CD14-positive monocyte (primary cell): Measurements from ENCODE around the gene PPP1R8. TPM values are rescaled to one million over a fixed set of nuclear protein-coding genes. Genes with fewer than 3 reads are reported as not detected.
A peak's percentile ranks its signal among the peaks of the same experiment; 100 is the strongest.

Source experiments
- DNase-seq, 3 donors: peaks; one replicate each; pipeline ENCODE4 v3.0.0-alpha.2; 2011 to 2022
- H2AFZ ChIP-seq: 2 replicates; pipeline ENCODE4 v1.6.0; 2012; ENCODE audit warnings: mild to moderate bottlenecking, low read depth, low read length, inconsistent platforms; ENCODE audit not compliant: insufficient read depth, poor library complexity, severe bottlenecking
- H3K27ac ChIP-seq, 2 donors: 1 replicate in 1 of 2; 2 replicates in 1 of 2; pipeline ENCODE4 v1.5.1; 2012 to 2013; ENCODE audit warnings: low read length in 2 of 2, control low read depth in 1 of 2, inconsistent platforms in 1 of 2, low read depth in 1 of 2, mild to moderate bottlenecking in 1 of 2
- H3K27me3 ChIP-seq, 2 donors: one replicate each; pipeline versions ENCODE4 v1.6.0 to v1.6.1; 2011 to 2013; ENCODE audit warnings: low read length in 2 of 2; ENCODE audit not compliant: control insufficient read depth in 2 of 2, insufficient read depth in 2 of 2
- H3K36me3 ChIP-seq, 2 donors: replicated peaks in 1 of 2; 1 replicate in 1 of 2; 2 replicates in 1 of 2; pipeline versions ENCODE4 v1.5.1 to v1.6.1; 2012 to 2013; ENCODE audit warnings: low read length in 2 of 2, control low read depth in 1 of 2, inconsistent platforms in 1 of 2, mild to moderate bottlenecking in 1 of 2; ENCODE audit not compliant: insufficient read depth in 2 of 2, control insufficient read depth in 1 of 2
- H3K4me1 ChIP-seq, 2 donors: 1 replicate in 1 of 2; 2 replicates in 1 of 2; pipeline versions ENCODE4 v1.5.1 to v1.6.1; 2012 to 2013; ENCODE audit warnings: low read length in 2 of 2, control low read depth in 1 of 2, inconsistent platforms in 1 of 2, mild to moderate bottlenecking in 1 of 2, moderate library complexity in 1 of 2; ENCODE audit not compliant: insufficient read depth in 2 of 2, control insufficient read depth in 1 of 2
- H3K4me2 ChIP-seq: replicated peaks from 2 replicates; pipeline ENCODE3; 2012; ENCODE audit warnings: low read length, moderate library complexity, mild to moderate bottlenecking; ENCODE audit not compliant: poor library complexity, severe bottlenecking; ENCODE audit errors: extremely low read depth
- H3K4me3 ChIP-seq, 3 experiments: fragments of 200-600 bp in 1 of 3; sonication (generic) in 1 of 3; replicated peaks in 1 of 3; 1 replicate in 2 of 3; 2 replicates in 1 of 3; pipeline ENCODE4 v1.5.1; 2011 to 2013; ENCODE audit warnings: low read length in 3 of 3, mild to moderate bottlenecking in 3 of 3, control low read depth in 2 of 3, low read depth in 2 of 3, inconsistent platforms in 1 of 3, moderate library complexity in 1 of 3
- H3K79me2 ChIP-seq: 2 replicates; pipeline ENCODE4 v1.6.0; 2012; ENCODE audit warnings: mild to moderate bottlenecking, control low read depth, inconsistent platforms, low read length, moderate library complexity; ENCODE audit not compliant: insufficient read depth
- H3K9ac ChIP-seq: 2 replicates; pipeline ENCODE4 v1.6.0; 2017; ENCODE audit warnings: low read length, mild to moderate bottlenecking; ENCODE audit not compliant: insufficient read depth, poor library complexity, severe bottlenecking
- H3K9me3 ChIP-seq, 2 donors: replicated peaks in 1 of 2; 1 replicate in 1 of 2; 2 replicates in 1 of 2; pipeline versions ENCODE4 v1.5.1 to v1.6.1; 2012 to 2013; ENCODE audit warnings: low read length in 2 of 2, control low read depth in 1 of 2; ENCODE audit not compliant: control insufficient read depth in 1 of 2, insufficient read depth in 1 of 2
- H4K20me1 ChIP-seq: 2 replicates; pipeline ENCODE4 v1.6.0; 2012; ENCODE audit warnings: mild to moderate bottlenecking, low read length, control low read depth, moderate library complexity; ENCODE audit not compliant: insufficient read depth
- H3K27ac Mint-ChIP-seq, 7 donors: one replicate each; pipeline ENCODE4 v1.8.0; 2020; ENCODE audit warnings: mild to moderate bottlenecking in 7 of 7, mixed read lengths in 7 of 7, moderate library complexity in 6 of 7, inconsistent platforms in 2 of 7
- H3K27me3 Mint-ChIP-seq, 3 donors: one replicate each; pipeline ENCODE4 v1.8.0; 2021 to 2022; ENCODE audit warnings: low read depth in 3 of 3, mild to moderate bottlenecking in 3 of 3, mixed read lengths in 3 of 3, moderate library complexity in 3 of 3, inconsistent platforms in 1 of 3
- H3K36me3 Mint-ChIP-seq, 2 donors: one replicate each; pipeline ENCODE4 v1.8.0; 2020; ENCODE audit warnings: mixed read lengths in 2 of 2, inconsistent platforms in 1 of 2, mild to moderate bottlenecking in 1 of 2
- H3K4me1 Mint-ChIP-seq: one replicate; pipeline ENCODE4 v1.8.0; 2020; ENCODE audit warnings: mild to moderate bottlenecking, mixed read lengths
- H3K4me3 Mint-ChIP-seq, 2 donors: one replicate each; pipeline ENCODE4 v1.8.0; 2020; ENCODE audit warnings: mild to moderate bottlenecking in 2 of 2, mixed read lengths in 2 of 2, moderate library complexity in 1 of 2
- H3K9me3 Mint-ChIP-seq, 7 donors: one replicate each; pipeline ENCODE4 v1.8.0; 2020 to 2022; ENCODE audit warnings: mixed read lengths in 7 of 7, mild to moderate bottlenecking in 6 of 7, moderate library complexity in 6 of 7, inconsistent platforms in 2 of 7
- CTCF ChIP-seq: fragments of 200-600 bp; IDR thresholded peaks from one replicate; pipeline ENCODE4 v1.8.0; 2022; ENCODE audit warnings: antibody characterized with exemption, mild to moderate bottlenecking
- WGBS: methylation state at CpG from one replicate; pipeline ENCODE4 v1.1.5; 2013; ENCODE audit warnings: missing lambda C conversion rate; ENCODE audit not compliant: insufficient coverage; 5-methylcytosine and 5-hydroxymethylcytosine counted together
- intact Hi-C, 2 donors: fragments of 100-400 bp; cut with micrococcal nuclease; formaldehyde crosslinking; loops; one replicate each; pipeline versions ENCODE4 v1.15.0 to v1.15.1; 2023
- polyA plus RNA-seq, 3 donors: library from polyadenylated mRNA; depleted of rRNA in 1 of 3; unstranded in 2 of 3; stranded (reverse) in 1 of 3; fragments of 300-500 nt in 2 of 3; fragments of >200 nt in 1 of 3; fragmentation: Illumina TruSeq in 2 of 3; gene quantifications; 1 replicate in 2 of 3; 2 replicates in 1 of 3; pipeline ENCODE4 v1.2.3, GENCODE V29; 2012 to 2021

Gene PPP1R8
- polyA plus RNA-seq, 3 donors, result 17.0 to 23.9 (median 21.4) TPM

- peaks cover 93% of the 10 kb centered on the region for H3K4me1 Mint-ChIP-seq
- WGBS, result 60% methylated on average over 9 of the region's 9 CpGs
- H2AFZ ChIP-seq, result no peak overlapping the region
These were observed 32.3 kb downstream of the PPP1R8 start for GRCh38 chr1:27862671-27863537.

More at GRCh38 chr1:27862671-27863537, 32.3 kb downstream of the PPP1R8 start:
- Mint-ChIP-seq H3K27me3 (peaks cover 0 to 5% (median 0%) of the 10 kb centered on the region in 3 donors), H3K4me3 (peak overlapping the region; percentile 70 to 92), H3K36me3 (peaks cover 10 to 11% of the 10 kb centered on the region in 2 donors), H3K27ac (peak overlapping the region; percentile 98 to 100 (median 99)), H3K9me3 (peaks cover 0 to 2% (median 0%) of the 10 kb centered on the region in 7 donors)
- Histone ChIP-seq H3K36me3 (no peaks in the 10 kb centered on the region), H3K27ac (peak overlapping the region; percentile 91 to 100), H3K79me2 (peaks cover 40% of the 10 kb centered on the region), H3K9me3 (no peaks in the 10 kb centered on the region), H3K4me3 (peak overlapping the region; percentile 20 to 69 (median 37)), H4K20me1 (no peaks in the 10 kb centered on the region), H3K27me3 (no peaks in the 10 kb centered on the region), H3K9ac (peak overlapping the region; percentile 79), H3K4me1 (peaks cover 90 to 99% of the 10 kb centered on the region in 2 donors), H3K4me2 (peak overlapping the region; percentile 73)
- DNase-seq, result peak; percentile 98 to 100 (median 99)
- intact Hi-C loops, result loop anchor here in 1 of 2 donors (1.0 to 5.0 kb wide), 2 partner anchors 24 to 39 kb away; no protein-coding TSS in a partner anchor
- TF ChIP-seq CTCF, result no peak
